ENCODE data around the gene EHMT2.

DNA sequence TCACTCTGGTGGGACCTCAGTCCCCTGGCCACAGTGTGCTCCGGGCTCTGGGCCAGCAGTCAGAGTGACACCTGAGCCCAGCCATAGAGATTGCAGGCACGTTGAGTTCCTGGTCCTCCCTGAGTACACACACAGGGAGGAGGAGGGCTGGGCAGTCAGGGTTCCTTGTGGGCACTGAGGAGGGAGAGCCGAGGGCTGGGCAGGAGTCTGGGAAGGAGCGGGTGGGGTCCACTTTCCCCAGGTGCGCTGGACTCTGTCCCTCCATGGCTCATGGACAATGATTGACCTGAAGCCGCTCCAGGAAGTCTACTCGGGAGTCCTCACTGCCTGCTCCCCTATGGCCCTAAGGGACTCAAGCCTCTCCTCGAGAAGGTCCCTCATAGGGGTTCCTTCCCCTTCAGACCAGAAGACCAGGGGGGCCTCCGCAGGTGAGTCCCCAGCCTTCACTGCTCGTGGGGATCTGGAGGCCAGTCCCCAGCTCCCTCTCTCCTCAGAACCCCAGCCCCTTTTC is 19.8 kb downstream of the EHMT2 start:
- TF ChIP-seq, protein P1, sequence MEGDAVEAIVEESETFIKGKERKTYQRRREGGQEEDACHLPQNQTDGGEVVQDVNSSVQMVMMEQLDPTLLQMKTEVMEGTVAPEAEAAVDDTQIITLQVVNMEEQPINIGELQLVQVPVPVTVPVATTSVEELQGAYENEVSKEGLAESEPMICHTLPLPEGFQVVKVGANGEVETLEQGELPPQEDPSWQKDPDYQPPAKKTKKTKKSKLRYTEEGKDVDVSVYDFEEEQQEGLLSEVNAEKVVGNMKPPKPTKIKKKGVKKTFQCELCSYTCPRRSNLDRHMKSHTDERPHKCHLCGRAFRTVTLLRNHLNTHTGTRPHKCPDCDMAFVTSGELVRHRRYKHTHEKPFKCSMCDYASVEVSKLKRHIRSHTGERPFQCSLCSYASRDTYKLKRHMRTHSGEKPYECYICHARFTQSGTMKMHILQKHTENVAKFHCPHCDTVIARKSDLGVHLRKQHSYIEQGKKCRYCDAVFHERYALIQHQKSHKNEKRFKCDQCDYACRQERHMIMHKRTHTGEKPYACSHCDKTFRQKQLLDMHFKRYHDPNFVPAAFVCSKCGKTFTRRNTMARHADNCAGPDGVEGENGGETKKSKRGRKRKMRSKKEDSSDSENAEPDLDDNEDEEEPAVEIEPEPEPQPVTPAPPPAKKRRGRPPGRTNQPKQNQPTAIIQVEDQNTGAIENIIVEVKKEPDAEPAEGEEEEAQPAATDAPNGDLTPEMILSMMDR (conservative IDR thresholded peaks at IDR 0.05): no peak
- no peak for TF ChIP-seq EZH2 (IDR thresholded peaks at IDR 0.05; ENCODE audit: low read depth)
